IMR-90 (cell line): ENCODE data around the gene INTS11.

Source experiments
- BHLHE40 ChIP-seq: fragments of 150-350 bp; IDR thresholded peaks from 2 replicates; pipeline ENCODE4 v1.6.1; 2016; ENCODE audit warnings: mild to moderate bottlenecking, low read depth, low read length
- CEBPB ChIP-seq: IDR thresholded peaks from 2 replicates; pipeline ENCODE4 v1.6.1; 2012; ENCODE audit warnings: low read depth, low read length, improper control_type of control experiment
- CTCF ChIP-seq: conservative IDR thresholded peaks from 2 replicates; pipeline ENCODE4 v1.5.1; 2012; ENCODE audit warnings: mild to moderate bottlenecking, low read depth, low read length, improper control_type of control experiment
- POLR2A ChIP-seq: IDR thresholded peaks from 2 replicates; pipeline ENCODE4 v1.6.1; 2012; ENCODE audit warnings: mild to moderate bottlenecking, low read depth, low read length
- USF2 ChIP-seq: fragments of 150-350 bp; IDR thresholded peaks from 2 replicates; pipeline ENCODE4 v1.6.1; 2017; ENCODE audit warnings: mild to moderate bottlenecking, antibody characterized with exemption, low read length, low read depth

- peak; percentile 59 for TF ChIP-seq CTCF
- no peak for TF ChIP-seq POLR2A
- TF ChIP-seq USF2: no peak
- no peak for TF ChIP-seq BHLHE40
- no peak for TF ChIP-seq CEBPB
These were observed 32.7 kb downstream of the INTS11 start for GRCh38 chr1:1291548-1292441.
